NCI-H146 treated with DMSO at 0.1 percent for 48 hours (cell line): Measurements from ENCODE around the gene PSME1.
"Not testable (repeated sequence)": the region's sequence is repeated elsewhere in the genome, so short reads cannot be mapped to it uniquely, and the experiment has no call there.

Experiments used
- DNase-seq: peaks from one replicate; lab custom pipeline; 2025; ENCODE audit not compliant: unreplicated experiment; lab: John Stamatoyannopoulos, UW

PSME1 gene

DNA sequence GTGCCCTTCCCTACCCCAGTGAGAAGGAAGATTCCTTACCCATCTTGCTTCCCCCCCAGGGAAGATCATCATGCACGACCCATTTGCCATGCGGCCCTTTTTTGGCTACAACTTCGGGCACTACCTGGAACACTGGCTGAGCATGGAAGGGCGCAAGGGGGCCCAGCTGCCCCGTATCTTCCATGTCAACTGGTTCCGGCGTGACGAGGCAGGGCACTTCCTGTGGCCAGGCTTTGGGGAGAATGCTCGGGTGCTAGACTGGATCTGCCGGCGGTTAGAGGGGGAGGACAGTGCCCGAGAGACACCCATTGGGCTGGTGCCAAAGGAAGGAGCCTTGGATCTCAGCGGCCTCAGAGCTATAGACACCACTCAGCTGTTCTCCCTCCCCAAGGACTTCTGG, 32.5 kb upstream of the PSME1 start:
- DNase-seq = no peak

DNA sequence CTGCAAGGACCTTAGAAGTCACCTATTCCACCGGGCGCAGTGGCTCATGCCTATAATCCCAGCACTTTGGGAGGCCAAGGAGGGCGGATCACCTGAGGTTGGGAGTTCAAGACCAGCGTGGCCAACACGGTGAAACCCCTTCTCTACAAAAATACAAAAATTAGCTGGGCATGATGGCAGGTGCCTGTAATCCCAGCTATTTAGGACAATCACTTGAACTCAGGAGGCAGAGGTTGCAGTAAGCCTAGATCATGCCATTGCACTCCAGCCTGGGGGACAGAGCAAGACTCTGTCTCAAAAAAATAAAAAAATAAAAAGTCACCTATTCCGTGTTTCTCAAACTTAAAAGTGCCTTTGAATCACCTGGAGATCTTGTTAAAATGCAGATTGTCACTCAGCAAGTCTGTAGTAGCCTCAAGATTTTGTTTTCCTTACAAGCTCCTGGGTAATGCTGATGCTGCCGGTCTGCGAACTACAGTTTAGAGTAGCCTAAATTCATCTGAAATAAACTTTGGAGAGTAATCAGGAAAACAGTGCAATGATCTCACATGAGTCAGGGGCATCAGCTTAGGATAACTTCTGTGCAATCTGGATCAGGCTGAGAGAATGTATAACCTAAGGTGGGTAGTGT, 30.3 kb upstream of the PSME1 start:
- not testable (repeated sequence) for DNase-seq

GRCh38 chr14:24106672-24107271, 29.2 kb upstream of the PSME1 start:
- DNase-seq = no peak

DNA sequence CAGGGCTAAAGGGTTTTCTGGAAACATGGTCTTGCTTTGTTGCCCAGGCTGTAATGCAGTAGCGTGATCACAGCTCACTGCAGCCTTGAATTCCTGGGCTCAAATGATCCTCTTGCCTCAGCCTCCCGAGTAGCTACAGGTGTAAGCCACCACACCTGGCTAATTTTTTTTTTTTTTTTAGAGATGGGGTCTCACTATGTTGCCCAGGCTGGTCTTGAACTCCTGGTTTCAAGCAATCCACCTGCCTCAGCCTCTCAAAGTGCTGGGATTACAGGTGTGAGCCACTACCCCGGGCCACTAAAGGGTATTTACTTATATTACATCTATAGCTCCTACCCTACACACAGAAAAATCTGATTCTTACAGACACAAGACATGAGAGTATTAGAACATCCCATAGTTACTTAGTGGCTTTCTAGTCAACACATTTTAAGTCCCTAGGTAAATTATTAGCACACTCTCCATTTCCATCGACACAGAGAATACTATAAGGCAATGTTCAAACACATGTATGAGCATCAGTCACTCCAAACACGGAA, 27.6 kb upstream of the PSME1 start:
- no peak for DNase-seq

- no peak for DNase-seq
These were observed 25.9 kb upstream of the PSME1 start for GRCh38 chr14:24110060-24110459.

- no peak for DNase-seq
These were observed 25.5 kb upstream of the PSME1 start for GRCh38 chr14:24110523-24110922.

DNA sequence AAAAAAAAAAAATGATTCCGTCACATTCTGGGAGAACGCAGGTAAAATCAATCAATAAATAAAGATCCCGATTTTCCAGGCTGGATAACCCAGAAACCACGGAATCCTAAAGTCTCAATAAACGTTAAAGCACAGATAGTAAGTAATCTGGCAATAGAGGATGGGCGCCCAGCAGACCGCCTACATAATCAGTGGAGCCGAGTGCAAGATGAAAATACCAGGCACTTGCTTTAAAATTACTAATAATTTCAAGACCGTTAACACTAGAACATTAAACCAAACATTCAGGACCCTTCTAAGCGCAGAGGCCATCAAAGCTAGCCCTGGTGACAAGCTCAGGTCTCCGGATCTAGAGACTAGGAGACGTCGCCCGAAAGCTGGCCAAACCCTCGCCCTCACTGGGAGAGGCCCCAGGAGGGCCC, 22.6 kb upstream of the PSME1 start:
- no peak for DNase-seq

DNA sequence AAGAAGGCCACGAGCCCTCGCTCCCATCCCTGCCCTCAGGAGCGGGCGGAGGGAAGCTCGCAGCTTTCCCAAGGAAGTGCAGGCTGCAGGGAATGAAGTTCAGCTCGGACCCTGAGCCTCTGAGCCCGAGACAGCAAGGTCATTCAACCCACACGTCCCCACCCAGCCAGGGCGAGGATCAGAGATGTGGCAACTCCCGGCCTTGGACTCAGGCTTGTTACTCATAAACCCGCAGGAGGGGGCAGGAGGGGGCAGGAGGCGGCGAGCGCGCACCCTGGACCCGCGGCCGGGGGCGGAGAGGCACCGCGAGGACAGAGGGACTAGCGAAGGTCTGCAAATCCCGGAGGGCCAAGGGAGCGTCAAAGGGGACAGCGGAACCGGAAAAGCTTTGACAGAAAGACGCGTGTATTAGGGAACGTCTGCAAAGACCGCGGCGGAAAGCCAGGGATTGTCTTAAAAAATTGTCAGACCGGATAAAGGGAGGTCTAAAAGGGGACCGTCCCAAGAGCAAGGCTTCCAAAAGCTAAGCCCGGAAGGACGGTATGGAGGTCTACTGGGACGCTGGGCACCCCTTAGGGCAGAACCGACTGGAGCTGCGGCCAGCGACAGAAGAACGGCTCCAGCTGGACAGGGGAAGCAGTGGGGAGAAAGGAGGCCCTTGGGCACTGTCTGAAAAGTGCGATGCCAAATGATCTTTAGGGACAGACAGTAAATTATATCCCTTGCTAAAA, 22.0 kb upstream of the PSME1 start:
- peak; percentile 70 for DNase-seq

GRCh38 chr14:24114532-24115421, 21.2 kb upstream of the PSME1 start, which contains the start of the genes DCAF11 and NRL:
Gene DCAF11, plus strand, starts transcription at chr14:24114777. Its CDS starts 818 bp downstream, at chr14:24115595.
Gene NRL, minus strand, starts transcription at chr14:24114949. Its CDS starts 32,101 bp downstream, at chr14:24082848.
- peak; percentile 98 for DNase-seq

GRCh38 chr14:24115422-24116127, 20.4 kb upstream of the PSME1 start:
- DNase-seq = no peak

GRCh38 chr14:24116128-24116814, 19.7 kb upstream of the PSME1 start:
- DNase-seq = no peak

GRCh38 chr14:24117179-24117578, 18.8 kb upstream of the PSME1 start:
- no peak for DNase-seq

- no peak for DNase-seq
These were observed 16.3 kb upstream of the PSME1 start for GRCh38 chr14:24119691-24120090.

GRCh38 chr14:24121210-24121609, 14.8 kb upstream of the PSME1 start:
- no peak for DNase-seq

GRCh38 chr14:24122416-24122815, 13.6 kb upstream of the PSME1 start:
- DNase-seq = no peak

DNA sequence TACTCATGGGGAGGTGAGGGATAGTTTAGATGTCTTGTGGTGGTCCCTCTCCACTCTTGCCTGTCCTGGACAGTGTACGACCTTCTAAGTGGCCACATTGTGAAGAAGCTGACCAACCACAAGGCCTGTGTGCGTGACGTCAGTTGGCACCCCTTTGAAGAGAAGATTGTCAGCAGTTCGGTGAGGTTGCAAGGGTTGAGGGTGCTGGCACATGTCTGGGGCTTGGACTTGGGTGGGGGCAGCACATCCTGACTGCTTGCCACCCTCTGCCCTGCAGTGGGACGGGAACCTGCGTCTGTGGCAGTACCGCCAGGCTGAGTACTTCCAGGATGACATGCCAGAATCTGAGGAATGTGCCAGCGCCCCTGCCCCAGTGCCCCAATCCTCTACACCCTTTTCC, 13.1 kb upstream of the PSME1 start:
- DNase-seq = no peak

GRCh38 chr14:24123424-24124417, 12.3 kb upstream of the PSME1 start:
- no peak for DNase-seq

DNA sequence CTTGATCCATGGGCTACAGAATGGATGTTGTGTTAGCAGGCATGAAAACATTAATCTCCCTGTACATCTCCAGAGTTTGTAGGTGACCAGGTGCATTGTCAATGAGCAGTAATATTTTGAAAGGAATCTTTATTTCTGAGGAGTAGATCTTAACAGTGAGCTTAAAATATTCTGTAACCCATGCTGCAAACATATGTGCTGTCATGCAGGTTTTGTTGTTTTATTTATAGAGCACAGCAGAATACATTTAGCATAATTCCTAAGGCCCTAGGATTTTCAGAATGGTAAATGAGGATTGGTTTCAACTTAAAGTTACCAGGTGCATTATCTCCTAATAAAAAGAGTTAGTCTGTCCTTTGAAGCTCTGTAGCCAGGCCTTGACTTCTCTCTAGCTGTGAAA, 9.1 kb upstream of the PSME1 start:
- DNase-seq = no peak
